Measurements from ENCODE around the gene DCST2. TPM values are rescaled to one million over a fixed set of nuclear protein-coding genes. Genes with fewer than 3 reads are reported as not detected.

Gene DCST2
- total RNA-seq, 4 donors from 2014 or later: 3.8 to 11.5 (median 6.3) TPM

- no peak overlapping the region for H3K4me3 ChIP-seq (ENCODE audit: low read depth, poor library complexity, severe bottlenecking)
- TF ChIP-seq POLR2A (IDR thresholded peaks at IDR 0.05) (no peak), CTCF (IDR thresholded peaks at IDR 0.05) (no peak)
- peak; percentile 57 to 94 for DNase-seq (ENCODE audit: low spot score in 2 of 2)
- WGBS, 2 donors: 3 to 6% methylated on average over 17 to 43 of the region's 61 CpGs
- intact Hi-C loops (cut with DNase I; ENCODE audit: low total_unique reads): no loop called here
These were observed 37.4 kb upstream of the DCST2 start for GRCh38 chr1:155070721-155071569.

- DNase-seq (ENCODE audit: low spot score in 2 of 2): no peak
- intact Hi-C loops (cut with DNase I; ENCODE audit: low total_unique reads): no loop called here
- H3K4me3 ChIP-seq (ENCODE audit: low read depth, poor library complexity, severe bottlenecking): no peak overlapping the region
- WGBS, 2 donors: 39 to 43% methylated on average over 26 to 28 of the region's 28 CpGs
- no peak for TF ChIP-seq CTCF (IDR thresholded peaks at IDR 0.05)
- TF ChIP-seq POLR2A (IDR thresholded peaks at IDR 0.05): no peak
These were observed 36.6 kb upstream of the DCST2 start for GRCh38 chr1:155070158-155070621.

GRCh38 chr1:155069551-155070157 is 36.1 kb upstream of the DCST2 start:
- intact Hi-C loops (cut with DNase I; ENCODE audit: low total_unique reads): no loop called here
- TF ChIP-seq POLR2A (IDR thresholded peaks at IDR 0.05): no peak
- no peak for TF ChIP-seq CTCF (IDR thresholded peaks at IDR 0.05)
- no peak overlapping the region for H3K4me3 ChIP-seq (ENCODE audit: low read depth, poor library complexity, severe bottlenecking)
- 51 to 56% methylated on average over 6 to 7 of the region's 7 CpGs for WGBS, 2 donors
- DNase-seq (ENCODE audit: low spot score in 2 of 2): no peak

- no peak overlapping the region for H3K4me3 ChIP-seq (ENCODE audit: low read depth, poor library complexity, severe bottlenecking)
- 85 to 94% methylated on average over 3 of the region's 3 CpGs for WGBS, 2 donors
- intact Hi-C loops (cut with DNase I; ENCODE audit: low total_unique reads): no loop called here
- no peak for DNase-seq (ENCODE audit: low spot score in 2 of 2)
- TF ChIP-seq POLR2A (IDR thresholded peaks at IDR 0.05) (no peak), CTCF (IDR thresholded peaks at IDR 0.05) (no peak)
These were observed 35.0 kb upstream of the DCST2 start for GRCh38 chr1:155068599-155068998.

- intact Hi-C loops (cut with DNase I; ENCODE audit: low total_unique reads): no loop called here
- DNase-seq (ENCODE audit: low spot score in 2 of 2): no peak
- WGBS, 2 donors: 68% methylated on average over 6 to 8 of the region's 8 CpGs
- H3K4me3 ChIP-seq (ENCODE audit: low read depth, poor library complexity, severe bottlenecking): no peak overlapping the region
- TF ChIP-seq POLR2A (IDR thresholded peaks at IDR 0.05): no peak
- no peak for TF ChIP-seq CTCF (IDR thresholded peaks at IDR 0.05)
These were observed 33.2 kb upstream of the DCST2 start for GRCh38 chr1:155066777-155067176.

Data from lower leg skin (tissue), 4 donors.